Keratinocyte (primary cell): ENCODE measurements around the gene ERBB2.

ENCODE experiments used
- CTCF ChIP-seq, 3 experiments: IDR thresholded peaks in 1 of 3; conservative IDR thresholded peaks in 1 of 3; optimal IDR thresholded peaks in 1 of 3; 2 replicates in 2 of 3; 3 replicates in 1 of 3; pipeline versions ENCODE3 to v1.5.1; 2011; ENCODE audit warnings: low read length in 3 of 3, mild to moderate bottlenecking in 3 of 3, moderate library complexity in 2 of 3, control low read depth in 1 of 3, inconsistent platforms in 1 of 3; ENCODE audit not compliant: insufficient read depth in 2 of 3; ENCODE audit errors: extremely low read depth in 1 of 3
- EZH2 ChIP-seq: IDR thresholded peaks from one replicate; pipeline ENCODE4 v1.6.1; 2012; ENCODE audit warnings: inconsistent platforms, mild to moderate bottlenecking, low read length, moderate library complexity

- no peak for TF ChIP-seq CTCF (optimal IDR thresholded peaks at IDR 0.05 in 1 of 3, IDR thresholded peaks at IDR 0.05 in 1 of 3, conservative IDR thresholded peaks at IDR 0.05 in 1 of 3; ENCODE audit: extremely low read depth in 1 of 3, insufficient read depth in 2 of 3, low read length in 3 of 3)
- TF ChIP-seq EZH2: no peak
Observed at GRCh38 chr17:39746145-39746461, 46.2 kb downstream of the ERBB2 start.
